ENCODE measurements around the gene CHST15. TPM values are rescaled to one million over a fixed set of nuclear protein-coding genes. Genes with fewer than 3 reads are reported as not detected.

Gene CHST15
- total and polyA plus RNA-seq, 2 of the 13 experiments (the other 11 are each of a cell fraction or from before 2014, with no cell fraction given) = 1.4 to 94.7 TPM

- TF ChIP-seq ATAD3A (CRISPR knock-in tag; IDR thresholded peaks at IDR 0.05) (no peak), ZNF207 (IDR thresholded peaks at IDR 0.05; ENCODE audit: borderline replicate concordance) (no peak), SMYD3 (CRISPR knock-in tag; IDR thresholded peaks at IDR 0.05) (peak; percentile 89), ZNF446 (CRISPR knock-in tag; IDR thresholded peaks at IDR 0.05) (no peak), HNRNPUL1 (IDR thresholded peaks at IDR 0.05; ENCODE audit: low read depth, low read length) (no peak), ZNF530 (CRISPR knock-in tag; IDR thresholded peaks at IDR 0.05; ENCODE audit: low read depth) (no peak), E2F5 (CRISPR knock-in tag; conservative IDR thresholded peaks at IDR 0.05) (no peak), ZNF737 (CRISPR knock-in tag; IDR thresholded peaks at IDR 0.05; ENCODE audit: borderline replicate concordance) (no peak), ZBTB21 (CRISPR knock-in tag; IDR thresholded peaks at IDR 0.05) (no peak), PHF5A (CRISPR knock-in tag; IDR thresholded peaks at IDR 0.05; ENCODE audit: low read depth, unreplicated experiment) (no peak), TCF7L2 (IDR thresholded peaks at IDR 0.05; ENCODE audit: low read depth, low read length) (no peak), TCF7 (IDR thresholded peaks at IDR 0.05; ENCODE audit: low read depth) (peak; percentile 99), MXI1 (IDR thresholded peaks at IDR 0.05; ENCODE audit: borderline replicate concordance, low read depth, low read length) (peak; percentile 73; the same call in 1 of the 3 replicates)
- TF ChIP-seq, protein P1, sequence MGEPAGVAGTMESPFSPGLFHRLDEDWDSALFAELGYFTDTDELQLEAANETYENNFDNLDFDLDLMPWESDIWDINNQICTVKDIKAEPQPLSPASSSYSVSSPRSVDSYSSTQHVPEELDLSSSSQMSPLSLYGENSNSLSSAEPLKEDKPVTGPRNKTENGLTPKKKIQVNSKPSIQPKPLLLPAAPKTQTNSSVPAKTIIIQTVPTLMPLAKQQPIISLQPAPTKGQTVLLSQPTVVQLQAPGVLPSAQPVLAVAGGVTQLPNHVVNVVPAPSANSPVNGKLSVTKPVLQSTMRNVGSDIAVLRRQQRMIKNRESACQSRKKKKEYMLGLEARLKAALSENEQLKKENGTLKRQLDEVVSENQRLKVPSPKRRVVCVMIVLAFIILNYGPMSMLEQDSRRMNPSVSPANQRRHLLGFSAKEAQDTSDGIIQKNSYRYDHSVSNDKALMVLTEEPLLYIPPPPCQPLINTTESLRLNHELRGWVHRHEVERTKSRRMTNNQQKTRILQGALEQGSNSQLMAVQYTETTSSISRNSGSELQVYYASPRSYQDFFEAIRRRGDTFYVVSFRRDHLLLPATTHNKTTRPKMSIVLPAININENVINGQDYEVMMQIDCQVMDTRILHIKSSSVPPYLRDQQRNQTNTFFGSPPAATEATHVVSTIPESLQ (CRISPR knock-in tag; conservative IDR thresholded peaks at IDR 0.05) = no peak
- TF ChIP-seq, protein P2, sequence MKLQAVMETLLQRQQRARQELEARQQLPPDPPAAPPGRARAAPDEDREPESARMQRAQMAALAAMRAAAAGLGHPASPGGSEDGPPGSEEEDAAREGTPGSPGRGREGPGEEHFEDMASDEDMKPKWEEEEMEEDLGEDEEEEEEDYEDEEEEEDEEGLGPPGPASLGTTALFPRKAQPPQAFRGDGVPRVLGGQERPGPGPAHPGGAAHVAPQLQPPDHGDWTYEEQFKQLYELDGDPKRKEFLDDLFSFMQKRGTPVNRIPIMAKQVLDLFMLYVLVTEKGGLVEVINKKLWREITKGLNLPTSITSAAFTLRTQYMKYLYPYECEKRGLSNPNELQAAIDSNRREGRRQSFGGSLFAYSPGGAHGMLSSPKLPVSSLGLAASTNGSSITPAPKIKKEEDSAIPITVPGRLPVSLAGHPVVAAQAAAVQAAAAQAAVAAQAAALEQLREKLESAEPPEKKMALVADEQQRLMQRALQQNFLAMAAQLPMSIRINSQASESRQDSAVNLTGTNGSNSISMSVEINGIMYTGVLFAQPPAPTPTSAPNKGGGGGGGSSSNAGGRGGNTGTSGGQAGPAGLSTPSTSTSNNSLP (IDR thresholded peaks at IDR 0.05; ENCODE audit: low read depth, low read length) = no peak
- TF ChIP-seq, protein P3, sequence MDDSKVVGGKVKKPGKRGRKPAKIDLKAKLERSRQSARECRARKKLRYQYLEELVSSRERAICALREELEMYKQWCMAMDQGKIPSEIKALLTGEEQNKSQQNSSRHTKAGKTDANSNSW (CRISPR knock-in tag; IDR thresholded peaks at IDR 0.05; ENCODE audit: borderline replicate concordance) = no peak
- TF ChIP-seq, protein P4, sequence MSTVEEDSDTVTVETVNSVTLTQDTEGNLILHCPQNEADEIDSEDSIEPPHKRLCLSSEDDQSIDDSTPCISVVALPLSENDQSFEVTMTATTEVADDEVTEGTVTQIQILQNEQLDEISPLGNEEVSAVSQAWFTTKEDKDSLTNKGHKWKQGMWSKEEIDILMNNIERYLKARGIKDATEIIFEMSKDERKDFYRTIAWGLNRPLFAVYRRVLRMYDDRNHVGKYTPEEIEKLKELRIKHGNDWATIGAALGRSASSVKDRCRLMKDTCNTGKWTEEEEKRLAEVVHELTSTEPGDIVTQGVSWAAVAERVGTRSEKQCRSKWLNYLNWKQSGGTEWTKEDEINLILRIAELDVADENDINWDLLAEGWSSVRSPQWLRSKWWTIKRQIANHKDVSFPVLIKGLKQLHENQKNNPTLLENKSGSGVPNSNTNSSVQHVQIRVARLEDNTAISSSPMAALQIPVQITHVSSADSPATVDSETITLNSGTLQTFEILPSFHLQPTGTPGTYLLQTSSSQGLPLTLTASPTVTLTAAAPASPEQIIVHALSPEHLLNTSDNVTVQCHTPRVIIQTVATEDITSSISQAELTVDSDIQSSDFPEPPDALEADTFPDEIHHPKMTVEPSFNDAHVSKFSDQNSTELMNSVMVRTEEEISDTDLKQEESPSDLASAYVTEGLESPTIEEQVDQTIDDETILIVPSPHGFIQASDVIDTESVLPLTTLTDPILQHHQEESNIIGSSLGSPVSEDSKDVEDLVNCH (CRISPR knock-in tag; IDR thresholded peaks at IDR 0.05) = no peak
- TF ChIP-seq, protein P5, sequence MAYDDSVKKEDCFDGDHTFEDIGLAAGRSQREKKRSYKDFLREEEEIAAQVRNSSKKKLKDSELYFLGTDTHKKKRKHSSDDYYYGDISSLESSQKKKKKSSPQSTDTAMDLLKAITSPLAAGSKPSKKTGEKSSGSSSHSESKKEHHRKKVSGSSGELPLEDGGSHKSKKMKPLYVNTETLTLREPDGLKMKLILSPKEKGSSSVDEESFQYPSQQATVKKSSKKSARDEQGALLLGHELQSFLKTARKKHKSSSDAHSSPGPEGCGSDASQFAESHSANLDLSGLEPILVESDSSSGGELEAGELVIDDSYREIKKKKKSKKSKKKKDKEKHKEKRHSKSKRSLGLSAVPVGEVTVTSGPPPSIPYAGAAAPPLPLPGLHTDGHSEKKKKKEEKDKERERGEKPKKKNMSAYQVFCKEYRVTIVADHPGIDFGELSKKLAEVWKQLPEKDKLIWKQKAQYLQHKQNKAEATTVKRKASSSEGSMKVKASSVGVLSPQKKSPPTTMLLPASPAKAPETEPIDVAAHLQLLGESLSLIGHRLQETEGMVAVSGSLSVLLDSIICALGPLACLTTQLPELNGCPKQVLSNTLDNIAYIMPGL (CRISPR knock-in tag; IDR thresholded peaks at IDR 0.05; ENCODE audit: borderline replicate concordance in 1 of 2, low read depth in 1 of 2) = peak; percentile 15 to 48; a peak in 3 of 4 replicates
These were observed 49.9 kb downstream of the CHST15 start (continued) for GRCh38 chr10:124043310-124044142.

Measured in HepG2 (cell line).